GM12864 (cell line): ENCODE data around the gene SMG6.

Experiments
- DNase-seq: peaks from one replicate; pipeline ENCODE4 v3.0.0-alpha.2; 2011; ENCODE audit warnings: low read depth
- H3K4me3 ChIP-seq: 2 replicates; pipeline ENCODE4 v1.5.1; 2011; ENCODE audit warnings: mild to moderate bottlenecking, low read depth, low read length, control low read depth
- TF ChIP-seq, protein P1 (sequence below): IDR thresholded peaks from 2 replicates; pipeline ENCODE4 v1.5.1; 2011; ENCODE audit warnings: low read depth, mild to moderate bottlenecking, moderate library complexity, low read length, control low read depth, inconsistent platforms; ENCODE audit errors: missing control alignments

Gene SMG6

DNA sequence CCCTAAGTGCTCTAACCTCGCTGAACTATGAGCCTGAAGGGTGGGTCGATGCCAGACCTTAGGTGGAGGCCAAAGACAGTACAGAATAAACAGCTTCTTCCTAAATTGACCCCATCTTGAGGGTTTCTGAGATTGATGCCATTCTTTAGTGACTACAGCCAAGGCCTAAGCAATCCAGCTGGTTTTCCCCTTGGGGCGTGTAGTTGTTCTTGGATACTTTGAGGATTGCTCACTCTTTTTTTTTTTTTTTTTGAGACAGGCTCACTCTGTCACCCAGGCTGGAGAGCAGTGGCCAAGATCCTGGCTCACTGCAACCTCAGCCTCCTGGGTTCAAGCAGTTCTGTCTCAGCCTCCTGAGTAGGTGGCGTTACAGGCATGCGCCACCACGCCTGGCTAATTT lies 259.8 kb downstream of the SMG6 start:
- TF ChIP-seq, protein P1, sequence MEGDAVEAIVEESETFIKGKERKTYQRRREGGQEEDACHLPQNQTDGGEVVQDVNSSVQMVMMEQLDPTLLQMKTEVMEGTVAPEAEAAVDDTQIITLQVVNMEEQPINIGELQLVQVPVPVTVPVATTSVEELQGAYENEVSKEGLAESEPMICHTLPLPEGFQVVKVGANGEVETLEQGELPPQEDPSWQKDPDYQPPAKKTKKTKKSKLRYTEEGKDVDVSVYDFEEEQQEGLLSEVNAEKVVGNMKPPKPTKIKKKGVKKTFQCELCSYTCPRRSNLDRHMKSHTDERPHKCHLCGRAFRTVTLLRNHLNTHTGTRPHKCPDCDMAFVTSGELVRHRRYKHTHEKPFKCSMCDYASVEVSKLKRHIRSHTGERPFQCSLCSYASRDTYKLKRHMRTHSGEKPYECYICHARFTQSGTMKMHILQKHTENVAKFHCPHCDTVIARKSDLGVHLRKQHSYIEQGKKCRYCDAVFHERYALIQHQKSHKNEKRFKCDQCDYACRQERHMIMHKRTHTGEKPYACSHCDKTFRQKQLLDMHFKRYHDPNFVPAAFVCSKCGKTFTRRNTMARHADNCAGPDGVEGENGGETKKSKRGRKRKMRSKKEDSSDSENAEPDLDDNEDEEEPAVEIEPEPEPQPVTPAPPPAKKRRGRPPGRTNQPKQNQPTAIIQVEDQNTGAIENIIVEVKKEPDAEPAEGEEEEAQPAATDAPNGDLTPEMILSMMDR, result no peak
- H3K4me3 ChIP-seq, result no peak overlapping the region
- no peak for DNase-seq

DNA sequence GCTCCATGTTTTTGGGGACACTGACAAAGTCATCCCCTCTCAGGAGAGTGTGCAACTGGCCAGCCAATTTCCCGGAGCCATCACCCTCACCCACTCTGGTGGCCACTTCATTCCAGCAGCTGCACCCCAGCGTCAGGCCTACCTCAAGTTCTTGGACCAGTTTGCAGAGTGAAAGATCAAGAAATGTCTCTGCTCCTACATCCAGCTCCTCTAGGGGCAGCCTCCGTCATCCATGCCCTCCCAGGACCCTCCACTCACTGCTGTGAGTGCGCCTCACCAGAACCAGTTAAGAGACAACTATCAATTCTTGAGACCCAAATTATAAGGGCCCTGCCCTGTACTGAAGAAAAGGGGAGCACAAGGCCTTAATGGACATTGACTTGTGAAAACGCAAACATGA lies 260.7 kb downstream of the SMG6 start:
- TF ChIP-seq, protein P1, result peak; percentile 6
- peak overlapping the region; percentile 65 for H3K4me3 ChIP-seq
- DNase-seq, result no peak

DNA sequence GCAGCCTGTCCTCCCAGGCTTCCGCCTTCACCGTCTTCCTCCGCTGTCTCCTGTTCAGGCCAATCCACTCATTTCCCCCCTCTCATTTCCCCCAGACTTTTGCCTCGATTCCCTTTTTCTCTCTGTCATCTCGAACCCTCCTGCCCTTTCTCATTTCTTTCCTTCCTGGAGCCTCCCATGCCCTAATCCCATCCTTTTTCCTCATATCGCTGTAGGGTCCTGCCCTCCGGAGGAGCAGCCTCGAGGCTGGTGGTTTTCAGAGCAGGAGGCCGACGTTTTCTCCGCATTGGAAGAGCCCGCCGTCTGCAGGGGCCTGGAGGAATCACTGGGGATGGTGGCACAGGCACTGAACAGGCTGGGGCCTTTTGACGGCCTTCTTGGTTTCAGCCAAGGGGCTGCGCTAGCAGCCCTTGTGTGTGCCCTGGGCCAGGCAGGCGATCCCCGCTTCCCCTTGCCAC lies 261.2 kb downstream of the SMG6 start:
- no peak for DNase-seq
- peak overlapping the region; percentile 65 for H3K4me3 ChIP-seq
- TF ChIP-seq, protein P1, result peak; percentile 22

DNA sequence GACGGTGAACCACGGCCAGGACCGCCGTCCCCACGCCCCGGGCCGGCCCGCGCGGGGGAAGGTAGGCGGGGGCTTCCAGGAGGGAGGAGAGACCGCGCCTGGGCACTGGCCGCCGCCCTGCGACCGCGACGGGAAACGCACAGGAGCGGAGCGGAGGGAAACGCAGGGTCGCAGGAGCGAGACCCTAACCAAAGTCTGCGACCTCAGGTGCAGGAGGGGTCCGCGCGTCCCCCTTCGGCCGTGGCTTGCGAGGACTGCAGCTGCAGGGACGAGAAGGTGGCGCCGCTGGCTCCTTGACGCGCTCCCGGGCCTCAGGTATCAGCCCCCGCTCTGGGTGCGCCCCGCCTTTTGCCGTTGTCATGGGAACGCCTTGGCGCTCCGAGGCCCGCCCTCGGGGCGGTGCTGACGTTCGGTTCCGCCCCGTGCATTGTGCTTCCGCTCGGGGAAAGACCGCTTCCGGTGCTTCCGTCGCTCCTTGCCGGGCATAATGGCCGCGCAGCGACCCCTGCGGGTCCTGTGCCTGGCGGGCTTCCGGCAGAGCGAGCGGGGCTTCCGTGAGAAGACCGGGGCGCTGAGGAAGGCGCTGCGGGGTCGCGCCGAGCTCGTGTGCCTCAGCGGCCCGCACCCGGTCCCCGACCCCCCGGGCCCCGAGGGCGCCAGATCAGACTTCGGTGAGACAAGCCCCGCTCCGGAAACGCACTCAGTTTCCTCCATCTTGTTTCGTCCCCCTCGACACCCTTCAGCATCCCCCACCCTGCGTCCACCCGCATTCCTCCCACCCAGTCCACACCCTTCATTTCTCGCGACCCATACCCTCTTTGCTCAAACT lies 261.8 kb downstream of the SMG6 start, which contains the start of gene OVCA2:
Gene OVCA2, plus strand, starts transcription at position 462 of the 829 bp plus-strand sequence. Its CDS starts 26 bp downstream, at position 488.
- peak; percentile 82 for DNase-seq
- H3K4me3 ChIP-seq, result peak within 1 kb of the TSS; percentile 65
- TF ChIP-seq, protein P1, result peak; percentile 35

DNA sequence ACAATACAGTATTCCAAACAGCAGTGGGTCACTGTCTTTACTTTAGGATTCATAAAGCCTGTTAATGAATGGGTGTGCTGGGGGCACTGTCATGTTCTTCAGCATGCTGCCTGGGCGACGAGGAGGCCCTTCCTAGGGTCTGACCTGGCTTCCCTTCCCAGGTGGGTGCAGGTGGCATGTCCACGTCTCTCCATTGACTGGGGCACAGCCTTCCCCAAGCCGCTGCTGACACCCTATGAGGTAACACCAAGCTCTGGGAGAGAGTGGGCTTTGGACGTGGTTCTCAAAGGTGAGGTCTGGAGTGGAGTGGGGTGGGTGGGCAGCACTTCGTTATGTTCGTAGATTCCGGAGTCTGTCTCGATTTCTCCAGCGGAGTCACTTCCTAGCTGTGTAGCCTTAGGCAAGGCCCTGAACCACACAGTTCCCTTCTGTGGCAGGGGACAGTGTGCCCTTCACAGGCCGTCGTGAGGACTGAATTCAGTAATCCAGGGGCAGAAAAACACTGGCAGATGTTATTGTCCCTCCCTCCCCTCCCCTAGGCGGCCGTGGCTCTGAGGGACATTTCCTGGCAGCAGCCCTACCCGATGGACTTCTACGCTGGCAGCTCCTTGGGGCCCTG lies 262.5 kb downstream of the SMG6 start:
- H3K4me3 ChIP-seq, result peak overlapping the region; percentile 65
- no peak for DNase-seq
- TF ChIP-seq, protein P1, result no peak

DNA sequence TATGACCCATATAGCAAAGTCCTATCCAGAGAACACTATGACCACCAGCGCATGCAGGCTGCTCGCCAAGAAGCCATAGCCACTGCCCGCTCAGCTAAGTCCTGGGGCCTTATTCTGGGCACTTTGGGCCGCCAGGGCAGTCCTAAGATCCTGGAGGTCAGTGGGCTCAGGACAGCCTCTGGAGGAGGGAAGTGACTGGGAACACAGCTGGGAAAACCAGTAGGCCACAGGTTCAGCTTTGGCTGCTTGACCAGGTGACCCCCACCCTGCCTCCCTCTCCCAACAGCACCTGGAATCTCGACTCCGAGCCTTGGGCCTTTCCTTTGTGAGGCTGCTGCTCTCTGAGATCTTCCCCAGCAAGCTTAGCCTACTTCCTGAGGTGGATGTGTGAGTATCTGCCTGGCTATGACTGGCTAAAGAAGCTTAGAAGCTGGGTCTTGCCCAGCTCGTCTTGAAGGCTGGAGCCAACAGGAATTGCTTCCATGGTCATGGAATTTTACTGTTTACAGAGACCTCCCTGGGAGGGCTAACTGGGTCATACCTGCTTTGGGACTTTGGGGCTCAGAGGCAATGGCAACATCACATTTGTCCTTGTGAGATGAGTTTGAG lies 263.3 kb downstream of the SMG6 start:
- TF ChIP-seq, protein P1, result no peak
- DNase-seq, result no peak
- H3K4me3 ChIP-seq, result no peak overlapping the region
